OCI-LY1 (cell line): ENCODE results near the gene PEX7.

Experiments used
- H2AFZ ChIP-seq: fragments of 200-600 bp; sonication (generic), shearing (Covaris generic); 2 replicates; pipeline ENCODE4 v1.6.0; 2014; ENCODE audit warnings: antibody characterized with exemption, mild to moderate bottlenecking, low read length
- H3F3A ChIP-seq: fragments of 200-600 bp; sonication (generic), shearing (Covaris generic); 2 replicates; pipeline ENCODE4 v1.6.0; 2014; ENCODE audit warnings: mild to moderate bottlenecking, antibody characterized with exemption, low read length, moderate library complexity; ENCODE audit not compliant: insufficient read depth
- H3K27ac ChIP-seq: fragments of 200-600 bp; sonication (generic); 2 replicates; pipeline ENCODE4 v1.5.1; 2014; ENCODE audit warnings: low read length, mixed run types, mild to moderate bottlenecking, low read depth; ENCODE audit not compliant: poor library complexity, severe bottlenecking
- H3K27me3 ChIP-seq: fragments of 200-600 bp; sonication (generic); 2 replicates; pipeline ENCODE4 v1.6.0; 2014; ENCODE audit warnings: antibody characterized with exemption, mild to moderate bottlenecking, low read length, moderate library complexity; ENCODE audit not compliant: insufficient read depth
- H3K36me3 ChIP-seq: fragments of 200-600 bp; sonication (generic); 2 replicates; pipeline ENCODE4 v1.6.1; 2014; ENCODE audit warnings: mild to moderate bottlenecking, antibody characterized with exemption, low read length, moderate library complexity, mixed read lengths; ENCODE audit not compliant: insufficient read depth
- H3K4me1 ChIP-seq: fragments of 200-600 bp; sonication (generic); 2 replicates; pipeline ENCODE4 v1.5.1; 2014; ENCODE audit warnings: mild to moderate bottlenecking, low read length, moderate library complexity; ENCODE audit not compliant: insufficient read depth, severe bottlenecking
- H3K4me2 ChIP-seq: fragments of 200-600 bp; sonication (generic), shearing (Covaris generic); 2 replicates; pipeline ENCODE4 v1.6.1; 2014; ENCODE audit warnings: low read length
- H3K4me3 ChIP-seq: fragments of 200-600 bp; sonication (generic); 2 replicates; pipeline ENCODE4 v1.5.1; 2014; ENCODE audit warnings: low read length, low read depth, mild to moderate bottlenecking, mixed read lengths; ENCODE audit not compliant: poor library complexity, severe bottlenecking
- H3K79me2 ChIP-seq: fragments of 200-600 bp; shearing (Covaris generic); 2 replicates; pipeline ENCODE4 v1.6.1; 2016; ENCODE audit warnings: mixed run types, low read length, mixed read lengths; ENCODE audit not compliant: insufficient read depth
- H3K9ac ChIP-seq: fragments of 200-600 bp; sonication (generic), shearing (Covaris generic); 2 replicates; pipeline ENCODE4 v1.6.1; 2014; ENCODE audit warnings: mild to moderate bottlenecking, low read length, mixed read lengths
- H3K9me2 ChIP-seq: fragments of 200-600 bp; sonication (generic), shearing (Covaris generic); 2 replicates; pipeline ENCODE4 v1.6.1; 2014; ENCODE audit warnings: low read depth, mild to moderate bottlenecking, low read length, mixed read lengths
- H3K9me3 ChIP-seq: fragments of 200-600 bp; shearing (Covaris generic); 2 replicates; pipeline ENCODE4 v1.6.1; 2014; ENCODE audit warnings: low read length, mixed read lengths
- H4K20me1 ChIP-seq: fragments of 200-600 bp; sonication (generic), shearing (Covaris generic); 2 replicates; pipeline ENCODE4 v1.6.0; 2016; ENCODE audit warnings: mild to moderate bottlenecking, low read length; ENCODE audit not compliant: insufficient read depth
- CTCF ChIP-seq: fragments of 200-600 bp; sonication (generic), shearing (Covaris generic); IDR thresholded peaks from 2 replicates; pipeline ENCODE4 v1.5.1; 2017; ENCODE audit warnings: mild to moderate bottlenecking, antibody characterized with exemption, low read length, moderate library complexity, mixed read lengths
- EZH2 ChIP-seq: fragments of 200-600 bp; sonication (generic), shearing (Covaris generic); IDR thresholded peaks from 2 replicates; pipeline ENCODE4 v1.8.0; 2017; ENCODE audit warnings: borderline replicate concordance, mixed run types, mild to moderate bottlenecking, antibody characterized with exemption, low read length, moderate library complexity, mixed read lengths

The PEX7 gene

GRCh38 chr6:136887953-136888352, 65.6 kb downstream of the PEX7 start:
- no peak overlapping the region for H3K4me2 ChIP-seq
- H3K9ac ChIP-seq = no peak overlapping the region
- H2AFZ ChIP-seq = no peak overlapping the region
- H3F3A ChIP-seq = no peaks in the 10 kb centered on the region
- H3K36me3 ChIP-seq = no peaks in the 10 kb centered on the region
- H3K27me3 ChIP-seq = no peaks in the 10 kb centered on the region
- no peaks in the 10 kb centered on the region for H3K9me3 ChIP-seq
- peaks cover 24% of the 10 kb centered on the region for H3K4me1 ChIP-seq
- H3K79me2 ChIP-seq = no peaks in the 10 kb centered on the region
- H3K9me2 ChIP-seq = no peaks in the 10 kb centered on the region
- H4K20me1 ChIP-seq = no peaks in the 10 kb centered on the region
- no peak for TF ChIP-seq EZH2
- no peak for TF ChIP-seq CTCF
- no peak overlapping the region for H3K4me3 ChIP-seq
- no peak overlapping the region for H3K27ac ChIP-seq

GRCh38 chr6:136889271-136890193, 67.1 kb downstream of the PEX7 start:
- no peaks in the 10 kb centered on the region for H3K79me2 ChIP-seq
- H4K20me1 ChIP-seq = no peaks in the 10 kb centered on the region
- no peak overlapping the region for H3K27ac ChIP-seq
- no peaks in the 10 kb centered on the region for H3F3A ChIP-seq
- TF ChIP-seq CTCF (no peak), EZH2 (no peak)
- H3K27me3 ChIP-seq = no peaks in the 10 kb centered on the region
- H3K36me3 ChIP-seq = no peaks in the 10 kb centered on the region
- no peak overlapping the region for H2AFZ ChIP-seq
- no peak overlapping the region for H3K4me3 ChIP-seq
- H3K4me2 ChIP-seq = no peak overlapping the region
- H3K9ac ChIP-seq = no peak overlapping the region
- no peaks in the 10 kb centered on the region for H3K9me2 ChIP-seq
- H3K4me1 ChIP-seq = peaks cover 24% of the 10 kb centered on the region
- H3K9me3 ChIP-seq = no peaks in the 10 kb centered on the region

- Histone ChIP-seq H3K4me1 (peaks cover 24% of the 10 kb centered on the region), H3K9ac (no peak overlapping the region), H3K79me2 (no peaks in the 10 kb centered on the region), H3K4me3 (no peak overlapping the region), H3K36me3 (no peaks in the 10 kb centered on the region), H3K4me2 (no peak overlapping the region), H4K20me1 (no peaks in the 10 kb centered on the region), H3K27ac (no peak overlapping the region), H3F3A (no peaks in the 10 kb centered on the region), H3K9me3 (no peaks in the 10 kb centered on the region), H3K27me3 (no peaks in the 10 kb centered on the region), H2AFZ (no peak overlapping the region), H3K9me2 (no peaks in the 10 kb centered on the region)
- no peak for TF ChIP-seq EZH2
- TF ChIP-seq CTCF = no peak
Observed at GRCh38 chr6:136890194-136890839, 67.9 kb downstream of the PEX7 start.
